GM19193 (cell line): ENCODE results near the gene CAP2.

ENCODE experiments used
- POLR2A ChIP-seq: IDR thresholded peaks from 4 replicates; pipeline ENCODE4 v1.6.1; 2011; ENCODE audit not compliant: insufficient read depth, insufficient read length; ENCODE audit errors: extremely low read depth

The CAP2 gene

GRCh38 chr6:17478223-17478907, 85.0 kb downstream of the CAP2 start:
- TF ChIP-seq POLR2A = no peak

- TF ChIP-seq POLR2A = no peak
These were observed 85.6 kb downstream of the CAP2 start for GRCh38 chr6:17478946-17479345.

- no peak for TF ChIP-seq POLR2A
These were observed 87.1 kb downstream of the CAP2 start for GRCh38 chr6:17480476-17480875.

GRCh38 chr6:17482711-17483110, 89.3 kb downstream of the CAP2 start:
- no peak for TF ChIP-seq POLR2A

GRCh38 chr6:17483391-17484016, 90.1 kb downstream of the CAP2 start:
- no peak for TF ChIP-seq POLR2A

- TF ChIP-seq POLR2A = no peak
These were observed 90.9 kb downstream of the CAP2 start for GRCh38 chr6:17484201-17484849.

GRCh38 chr6:17485181-17485580, 91.8 kb downstream of the CAP2 start:
- TF ChIP-seq POLR2A = no peak

- no peak for TF ChIP-seq POLR2A
These were observed 92.6 kb downstream of the CAP2 start for GRCh38 chr6:17485946-17486345.

GRCh38 chr6:17486680-17487079, 93.3 kb downstream of the CAP2 start:
- TF ChIP-seq POLR2A = no peak

GRCh38 chr6:17490724-17491123, 97.3 kb downstream of the CAP2 start:
- TF ChIP-seq POLR2A = no peak

- no peak for TF ChIP-seq POLR2A
These were observed 98.2 kb downstream of the CAP2 start for GRCh38 chr6:17491416-17492142.

- no peak for TF ChIP-seq POLR2A
These were observed 99.0 kb downstream of the CAP2 start for GRCh38 chr6:17492350-17492749.

- no peak for TF ChIP-seq POLR2A
These were observed 99.9 kb downstream of the CAP2 start for GRCh38 chr6:17493286-17493685.

GRCh38 chr6:17494177-17494576, 100.8 kb downstream of the CAP2 start:
- no peak for TF ChIP-seq POLR2A

GRCh38 chr6:17494919-17495318, 101.5 kb downstream of the CAP2 start:
- TF ChIP-seq POLR2A = no peak
